ENCODE results near the gene MARK3.

GRCh38 chr14:103540821-103541708 lies 155.8 kb downstream of the MARK3 start:
- TF ChIP-seq CTCF (IDR thresholded peaks at IDR 0.05) (no peak), POLR2A (IDR thresholded peaks at IDR 0.05) (no peak)

Data from lower leg skin (tissue), 3 donors.